Kidney epithelial cell (primary cell): Measurements from ENCODE around the gene NME7. TPM values are rescaled to one million over a fixed set of nuclear protein-coding genes. Genes with fewer than 3 reads are reported as not detected.
"Not testable (repeated sequence)": the region's sequence is repeated elsewhere in the genome, so short reads cannot be mapped to it uniquely, and the experiment has no call there.

Experiments used
- DNase-seq: peaks from one replicate; pipeline ENCODE4 v3.0.0-alpha.2; 2010; ENCODE audit warnings: low read depth
- H3K27me3 ChIP-seq: 2 replicates; pipeline ENCODE4 v1.6.0; 2011; ENCODE audit warnings: low read length; ENCODE audit not compliant: control insufficient read depth, insufficient read depth
- H3K36me3 ChIP-seq: 2 replicates; pipeline ENCODE4 v1.5.1; 2011; ENCODE audit warnings: low read length; ENCODE audit not compliant: control insufficient read depth, insufficient read depth
- H3K4me3 ChIP-seq: 2 replicates; pipeline ENCODE4 v1.5.1; 2011; ENCODE audit warnings: low read depth, mild to moderate bottlenecking, control low read depth, low read length
- total RNA-seq: library from RNA; depleted of rRNA; stranded (reverse); fragments of >200 nt; gene quantifications from 2 replicates; pipeline ENCODE4 v1.2.3, GENCODE V29; 2015
- TF ChIP-seq, protein P1 (sequence below): IDR thresholded peaks from 2 replicates; pipeline ENCODE4 v1.5.1; 2011; ENCODE audit warnings: mild to moderate bottlenecking, moderate library complexity, low read length, control low read depth, inconsistent platforms; ENCODE audit not compliant: insufficient read depth, poor library complexity, severe bottlenecking

NME7 gene
- 23.6 and 24.4 TPM in 2 replicates for total RNA-seq

GRCh38 chr1:169367686-169368405 is at the start of gene NME7, which contains the start of gene BLZF1:
Gene NME7, minus strand, starts transcription at chr1:169367797. Its CDS starts 87 bp downstream, at chr1:169367710.
Gene BLZF1, plus strand, starts transcription at chr1:169368195. Its CDS starts 1,328 bp downstream, at chr1:169369523.
- H3K4me3 ChIP-seq: peak within 1 kb of the TSS; percentile 95
- TF ChIP-seq, protein P1, sequence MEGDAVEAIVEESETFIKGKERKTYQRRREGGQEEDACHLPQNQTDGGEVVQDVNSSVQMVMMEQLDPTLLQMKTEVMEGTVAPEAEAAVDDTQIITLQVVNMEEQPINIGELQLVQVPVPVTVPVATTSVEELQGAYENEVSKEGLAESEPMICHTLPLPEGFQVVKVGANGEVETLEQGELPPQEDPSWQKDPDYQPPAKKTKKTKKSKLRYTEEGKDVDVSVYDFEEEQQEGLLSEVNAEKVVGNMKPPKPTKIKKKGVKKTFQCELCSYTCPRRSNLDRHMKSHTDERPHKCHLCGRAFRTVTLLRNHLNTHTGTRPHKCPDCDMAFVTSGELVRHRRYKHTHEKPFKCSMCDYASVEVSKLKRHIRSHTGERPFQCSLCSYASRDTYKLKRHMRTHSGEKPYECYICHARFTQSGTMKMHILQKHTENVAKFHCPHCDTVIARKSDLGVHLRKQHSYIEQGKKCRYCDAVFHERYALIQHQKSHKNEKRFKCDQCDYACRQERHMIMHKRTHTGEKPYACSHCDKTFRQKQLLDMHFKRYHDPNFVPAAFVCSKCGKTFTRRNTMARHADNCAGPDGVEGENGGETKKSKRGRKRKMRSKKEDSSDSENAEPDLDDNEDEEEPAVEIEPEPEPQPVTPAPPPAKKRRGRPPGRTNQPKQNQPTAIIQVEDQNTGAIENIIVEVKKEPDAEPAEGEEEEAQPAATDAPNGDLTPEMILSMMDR: no peak
- H3K27me3 ChIP-seq: no peaks in the 10 kb centered on the region
- no peaks in the 10 kb centered on the region for H3K36me3 ChIP-seq
- DNase-seq: peak; percentile 89

DNA sequence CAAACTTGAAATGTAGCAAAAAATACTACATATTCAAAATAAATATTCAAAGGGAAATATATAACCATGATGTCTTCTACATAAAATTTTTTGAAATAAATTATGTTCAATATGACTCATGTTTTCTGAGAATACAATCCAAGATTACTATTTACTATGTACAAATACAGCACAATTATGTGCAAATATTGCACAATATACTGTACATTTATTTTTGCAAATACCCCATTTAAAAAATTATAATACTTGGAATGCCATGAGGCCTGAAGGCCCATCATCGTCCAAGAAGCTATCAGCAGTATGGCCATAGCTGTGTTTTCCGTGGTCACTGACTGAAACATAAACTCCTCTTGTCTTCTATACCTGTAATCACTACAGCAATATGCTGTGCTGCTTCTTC is 47.4 kb upstream of the NME7 start:
- TF ChIP-seq, protein P1: no peak
- DNase-seq: no peak
- Histone ChIP-seq H3K27me3 (no peaks in the 10 kb centered on the region), H3K36me3 (no peaks in the 10 kb centered on the region), H3K4me3 (no peak overlapping the region)

GRCh38 chr1:169408340-169408739 is 40.7 kb upstream of the NME7 start:
- H3K4me3 ChIP-seq, H3K36me3 ChIP-seq, H3K27me3 ChIP-seq, DNase-seq: not testable (repeated sequence)

DNA sequence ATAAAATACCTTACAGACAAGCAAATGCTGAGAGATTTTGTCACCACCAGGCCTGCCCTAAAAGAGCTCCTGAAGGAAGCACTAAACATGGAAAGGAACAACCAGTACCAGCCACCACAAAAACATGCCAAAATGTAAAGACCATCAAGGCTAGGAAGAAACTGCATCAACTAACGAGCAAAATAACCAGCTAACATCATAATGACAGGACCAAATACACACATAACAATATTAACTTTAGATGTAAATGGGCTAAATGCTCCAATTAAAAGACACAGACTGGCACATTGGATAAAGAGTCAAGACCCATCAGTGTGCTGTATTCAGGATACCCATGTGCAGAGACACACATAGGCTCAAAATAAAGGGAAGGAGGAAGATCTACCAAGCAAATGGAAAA is 35.0 kb upstream of the NME7 start:
- H3K36me3 ChIP-seq, H3K27me3 ChIP-seq, H3K4me3 ChIP-seq, DNase-seq: not testable (repeated sequence)

DNA sequence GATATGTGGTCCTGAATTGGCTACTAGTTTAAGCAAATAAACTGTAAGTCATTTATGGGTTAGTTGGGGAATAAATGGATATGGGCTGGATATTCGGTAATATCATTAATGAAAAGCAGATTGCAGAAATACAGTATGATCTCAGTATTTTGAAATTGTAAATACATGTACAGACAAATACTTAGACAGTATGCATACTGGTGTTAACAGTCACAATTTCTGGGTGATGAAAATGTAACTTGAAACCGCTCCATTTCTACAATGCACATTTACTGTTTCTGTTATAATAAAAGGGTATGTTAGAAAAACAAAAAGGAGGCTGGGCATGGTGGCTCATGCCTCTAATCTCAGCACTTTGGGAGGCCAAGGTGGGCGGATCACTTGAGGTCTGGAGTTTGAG is 28.4 kb upstream of the NME7 start:
- TF ChIP-seq, protein P1: no peak
- Histone ChIP-seq H3K4me3 (no peak overlapping the region), H3K36me3 (no peaks in the 10 kb centered on the region), H3K27me3 (no peaks in the 10 kb centered on the region)
- DNase-seq: no peak

- TF ChIP-seq, protein P1: no peak
- H3K27me3 ChIP-seq: no peaks in the 10 kb centered on the region
- no peaks in the 10 kb centered on the region for H3K36me3 ChIP-seq
- no peak for DNase-seq
- no peak overlapping the region for H3K4me3 ChIP-seq
Observed at GRCh38 chr1:169392406-169392805, 24.8 kb upstream of the NME7 start.

DNA sequence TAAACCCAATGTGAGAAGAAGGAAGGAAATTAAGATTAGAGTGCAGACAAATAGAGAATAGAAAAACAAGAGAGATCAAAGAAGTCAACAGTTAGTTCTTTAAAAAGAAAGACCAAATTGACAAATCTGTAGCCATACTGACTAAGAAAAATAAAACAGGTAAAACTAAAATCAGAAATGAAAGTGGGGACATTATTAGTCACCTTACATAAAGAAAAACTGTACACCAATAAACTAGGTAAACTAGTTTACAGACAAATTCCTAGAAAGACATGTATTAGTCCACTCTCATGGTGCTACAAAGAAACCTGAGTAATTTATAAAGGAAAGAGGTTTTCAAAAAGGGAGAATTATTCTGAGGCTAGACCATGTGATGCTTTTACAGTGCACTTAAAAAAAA is 22.7 kb upstream of the NME7 start:
- TF ChIP-seq, protein P1: no peak
- H3K4me3 ChIP-seq: no peak overlapping the region
- H3K36me3 ChIP-seq: no peaks in the 10 kb centered on the region
- no peak for DNase-seq
- no peaks in the 10 kb centered on the region for H3K27me3 ChIP-seq
